Spleen (tissue), 7 donors: ENCODE results near the gene AGMO.

Experiments used
- CTCF ChIP-seq, 11 experiments: fragments of 200-600 bp in 7 of 11; fragments of 450-650 bp in 4 of 11; sonication (generic) in 4 of 11; IDR thresholded peaks in 8 of 11; conservative IDR thresholded peaks in 3 of 11; 1 replicate in 7 of 11; 2 replicates in 4 of 11; pipeline versions ENCODE4 v1.4.0 to v1.8.0; 2016 to 2021; ENCODE audit warnings: antibody characterized with exemption in 11 of 11, inconsistent platforms in 4 of 11, mild to moderate bottlenecking in 1 of 11
- POLR2A ChIP-seq, 3 donors: fragments of 450-650 bp; IDR thresholded peaks; one replicate each; pipeline ENCODE4 v1.5.1; 2017; ENCODE audit warnings: antibody characterized with exemption in 3 of 3, mild to moderate bottlenecking in 1 of 3
- POLR2AphosphoS5 ChIP-seq, 3 donors: sonication (generic); formaldehyde crosslinking; IDR thresholded peaks; one replicate each; pipeline ENCODE4 v1.5.1; 2017; ENCODE audit warnings: antibody characterized with exemption in 3 of 3
- donor health status: DM: no; HTN: no; CAD: no; lungs with moderate emphysema.
- donor health status: DM: no; HTN: no; CAD: no.
- donor health status: DM: no; HTN: no; CAD: no.

GRCh38 chr7:15494711-15495110 is 67.1 kb downstream of the AGMO start:
- TF ChIP-seq CTCF (IDR thresholded peaks at IDR 0.05 in 8 of 11, conservative IDR thresholded peaks at IDR 0.05 in 3 of 11): no peak
- TF ChIP-seq POLR2AphosphoS5 (IDR thresholded peaks at IDR 0.05): no peak
- no peak for TF ChIP-seq POLR2A (IDR thresholded peaks at IDR 0.05)
